ENCODE measurements around the gene SUPT3H. TPM values are rescaled to one million over a fixed set of nuclear protein-coding genes. Genes with fewer than 3 reads are reported as not detected.
"Not testable (repeated sequence)": the region's sequence is repeated elsewhere in the genome, so short reads cannot be mapped to it uniquely, and the experiment has no call there.

SUPT3H gene
- total RNA-seq, 1 experiment from 2014 or later = 10.3 TPM

DNA sequence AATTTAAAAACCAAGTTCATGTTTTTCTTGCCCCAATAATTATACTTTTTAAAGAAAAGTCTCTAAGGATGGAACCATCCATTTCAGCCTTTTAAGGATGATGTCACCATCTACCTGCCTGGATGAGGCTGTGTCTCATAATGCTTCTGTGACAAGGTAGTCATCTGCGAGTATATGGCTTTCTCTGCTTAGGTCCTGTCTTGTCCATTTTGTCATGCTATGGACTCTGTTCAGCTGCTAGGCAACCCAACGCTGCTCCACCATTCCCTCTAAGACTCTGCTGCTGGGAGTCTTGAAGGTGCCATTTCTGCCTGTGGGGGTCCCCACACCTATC, 509.4 kb downstream of the SUPT3H start:
- CTCF ChIA-PET = no interaction called here
- Mint-ChIP-seq H3K27ac (ENCODE audit: unreplicated experiment) (no peak overlapping the region), H3K27me3 (ENCODE audit: unreplicated experiment) (no peaks in the 10 kb centered on the region), H3K4me3 (ENCODE audit: low read depth, unreplicated experiment) (no peak overlapping the region), H3K36me3 (ENCODE audit: insufficient read depth, unreplicated experiment) (no peaks in the 10 kb centered on the region), H3K4me1 (ENCODE audit: low read depth, unreplicated experiment) (no peaks in the 10 kb centered on the region), H3K9me3 (ENCODE audit: low read depth, unreplicated experiment) (peaks cover 13% of the 10 kb centered on the region)
- BruUV-seq (replicated peaks) = no TSS peak
- DNase-seq = no peak
- intact Hi-C loops (cut with micrococcal nuclease; ENCODE audit: unreplicated experiment) = no loop called here
- no peak for TF ChIP-seq CTCF (IDR thresholded peaks at IDR 0.05; ENCODE audit: unreplicated experiment)

GRCh38 chr6:44867571-44868334, 510.0 kb downstream of the SUPT3H start:
- CTCF ChIA-PET = interaction anchor here (1.1 kb wide), 1 partner anchor 13 kb away, joined by 3 read pairs; no protein-coding TSS in a partner anchor
- Mint-ChIP-seq H3K9me3 (ENCODE audit: low read depth, unreplicated experiment) (peaks cover 14% of the 10 kb centered on the region), H3K27me3 (ENCODE audit: unreplicated experiment) (no peaks in the 10 kb centered on the region), H3K4me3 (ENCODE audit: low read depth, unreplicated experiment) (no peak overlapping the region), H3K36me3 (ENCODE audit: insufficient read depth, unreplicated experiment) (no peaks in the 10 kb centered on the region), H3K27ac (ENCODE audit: unreplicated experiment) (no peak overlapping the region), H3K4me1 (ENCODE audit: low read depth, unreplicated experiment) (no peaks in the 10 kb centered on the region)
- intact Hi-C loops (cut with micrococcal nuclease; ENCODE audit: unreplicated experiment) = no loop called here
- TF ChIP-seq CTCF (IDR thresholded peaks at IDR 0.05; ENCODE audit: unreplicated experiment) = no peak
- BruUV-seq (replicated peaks) = no TSS peak
- DNase-seq = no peak

DNA sequence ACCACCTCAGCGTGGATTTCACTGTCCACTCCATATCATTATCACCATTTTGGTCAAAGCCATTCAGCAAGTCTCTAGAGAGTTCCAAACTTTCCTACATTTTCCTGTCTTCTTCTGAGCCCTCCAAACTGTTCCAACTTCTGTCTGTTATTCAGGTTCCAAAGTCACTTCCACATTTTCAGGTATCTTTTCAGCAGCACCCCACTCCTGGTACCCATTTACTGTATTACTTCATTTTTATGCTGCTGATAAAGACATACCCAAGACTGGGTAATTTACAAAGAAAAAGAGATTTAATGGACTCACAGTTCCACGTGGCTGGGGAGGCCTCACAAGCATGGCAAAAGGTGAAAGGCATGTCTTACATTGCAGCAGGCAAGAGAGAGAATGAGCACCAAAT, 512.5 kb downstream of the SUPT3H start:
- CTCF ChIA-PET; BruUV-seq (replicated peaks); H3K27me3 Mint-ChIP-seq (ENCODE audit: unreplicated experiment); intact Hi-C loops (cut with micrococcal nuclease; ENCODE audit: unreplicated experiment); H3K4me1 Mint-ChIP-seq (ENCODE audit: low read depth, unreplicated experiment); H3K4me3 Mint-ChIP-seq (ENCODE audit: low read depth, unreplicated experiment); H3K27ac Mint-ChIP-seq (ENCODE audit: unreplicated experiment); H3K36me3 Mint-ChIP-seq (ENCODE audit: insufficient read depth, unreplicated experiment); DNase-seq: not testable (repeated sequence)
- H3K9me3 Mint-ChIP-seq (ENCODE audit: low read depth, unreplicated experiment) = peaks cover 12% of the 10 kb centered on the region

DNA sequence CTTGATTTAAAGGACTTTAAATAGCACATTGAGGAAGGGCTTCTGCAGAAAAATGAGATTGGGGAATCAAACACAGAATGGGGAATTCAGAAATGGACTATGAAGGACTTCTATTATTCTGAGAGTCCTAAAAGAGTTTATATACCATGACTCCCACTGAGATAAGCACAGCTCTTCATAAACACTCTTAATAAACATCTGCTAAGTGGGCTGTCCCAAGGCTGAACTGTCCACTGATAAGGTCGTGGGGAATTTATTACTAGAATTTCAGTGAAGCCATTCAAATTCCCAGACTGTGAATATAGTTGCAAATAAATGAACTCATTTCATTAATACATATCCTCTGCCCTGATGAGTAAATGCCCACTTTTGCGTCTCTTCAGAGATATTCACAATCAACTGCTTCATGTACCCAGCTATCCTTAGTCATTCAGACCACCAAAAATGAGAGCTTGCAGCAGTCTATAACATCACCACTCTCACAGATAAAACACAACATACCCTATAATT, 517.8 kb downstream of the SUPT3H start:
- BruUV-seq (replicated peaks) = no TSS peak
- H3K4me3 Mint-ChIP-seq (ENCODE audit: low read depth, unreplicated experiment) = no peak overlapping the region
- H3K27me3 Mint-ChIP-seq (ENCODE audit: unreplicated experiment) = no peaks in the 10 kb centered on the region
- CTCF ChIA-PET = no interaction called here
- H3K36me3 Mint-ChIP-seq (ENCODE audit: insufficient read depth, unreplicated experiment) = no peaks in the 10 kb centered on the region
- intact Hi-C loops (cut with micrococcal nuclease; ENCODE audit: unreplicated experiment) = no loop called here
- no peak for TF ChIP-seq CTCF (IDR thresholded peaks at IDR 0.05; ENCODE audit: unreplicated experiment)
- DNase-seq = no peak
- peaks cover 6% of the 10 kb centered on the region for H3K9me3 Mint-ChIP-seq (ENCODE audit: low read depth, unreplicated experiment)
- H3K27ac Mint-ChIP-seq (ENCODE audit: unreplicated experiment) = no peak overlapping the region
- H3K4me1 Mint-ChIP-seq (ENCODE audit: low read depth, unreplicated experiment) = no peaks in the 10 kb centered on the region

DNA sequence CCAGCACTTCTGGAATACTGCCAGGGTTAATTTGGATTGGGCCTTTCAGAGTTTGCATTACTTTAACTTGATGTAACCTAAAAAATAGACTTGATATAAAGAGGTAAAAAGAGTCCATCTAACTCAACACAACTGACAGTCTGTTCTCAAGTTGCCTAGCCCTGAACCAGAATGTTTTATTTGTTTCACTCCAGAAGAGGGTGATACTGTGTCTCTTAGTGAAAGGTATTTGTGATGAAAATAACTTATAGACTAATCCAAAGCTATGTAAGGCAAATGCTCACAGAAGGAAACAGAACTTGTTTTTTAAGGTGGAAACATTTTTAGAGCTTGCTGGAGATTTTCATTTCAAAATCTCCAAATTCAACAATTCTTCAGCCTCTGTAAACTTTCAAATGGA, 518.7 kb downstream of the SUPT3H start:
- intact Hi-C loops (cut with micrococcal nuclease; ENCODE audit: unreplicated experiment) = no loop called here
- H3K4me3 Mint-ChIP-seq (ENCODE audit: low read depth, unreplicated experiment) = no peak overlapping the region
- no peaks in the 10 kb centered on the region for H3K36me3 Mint-ChIP-seq (ENCODE audit: insufficient read depth, unreplicated experiment)
- no peak overlapping the region for H3K27ac Mint-ChIP-seq (ENCODE audit: unreplicated experiment)
- no peaks in the 10 kb centered on the region for H3K27me3 Mint-ChIP-seq (ENCODE audit: unreplicated experiment)
- DNase-seq = no peak
- CTCF ChIA-PET = interaction anchor here (0.6 kb wide), 1 partner anchor 454 kb away, joined by 3 read pairs; no protein-coding TSS in a partner anchor
- peaks cover 5% of the 10 kb centered on the region for H3K9me3 Mint-ChIP-seq (ENCODE audit: low read depth, unreplicated experiment)
- H3K4me1 Mint-ChIP-seq (ENCODE audit: low read depth, unreplicated experiment) = no peaks in the 10 kb centered on the region
- no TSS peak for BruUV-seq (replicated peaks)
- TF ChIP-seq CTCF (IDR thresholded peaks at IDR 0.05; ENCODE audit: unreplicated experiment) = no peak

Data from Calu3 (cell line).